Measurements from ENCODE around the gene KPNA5.
"Not testable (repeated sequence)": the region's sequence is repeated elsewhere in the genome, so short reads cannot be mapped to it uniquely, and the experiment has no call there.

KPNA5 gene

GRCh38 chr6:116703888-116704287 lies 22.9 kb downstream of the KPNA5 start:
- not testable (repeated sequence) for DNase-seq (ENCODE audit: low read depth in 2 of 2)

GRCh38 chr6:116705917-116706316 lies 24.9 kb downstream of the KPNA5 start:
- no peak for DNase-seq (ENCODE audit: low read depth in 2 of 2)

- no peak for DNase-seq (ENCODE audit: low read depth in 2 of 2)
Measured at GRCh38 chr6:116714296-116714695, 33.3 kb downstream of the KPNA5 start.

GRCh38 chr6:116714761-116715160 lies 33.8 kb downstream of the KPNA5 start:
- no peak for DNase-seq (ENCODE audit: low read depth in 2 of 2)

GRCh38 chr6:116726947-116727346 lies 45.9 kb downstream of the KPNA5 start:
- no peak for DNase-seq (ENCODE audit: low read depth in 2 of 2)

GRCh38 chr6:116730513-116730912 lies 49.5 kb downstream of the KPNA5 start:
- DNase-seq (ENCODE audit: low read depth in 2 of 2), result no peak

GRCh38 chr6:116737004-116737403 lies 56.0 kb downstream of the KPNA5 start:
- DNase-seq (ENCODE audit: low read depth in 2 of 2), result no peak

GRCh38 chr6:116740486-116740885 lies 59.5 kb downstream of the KPNA5 start:
- not testable (repeated sequence) for DNase-seq (ENCODE audit: low read depth in 2 of 2)

- DNase-seq (ENCODE audit: low read depth in 2 of 2), result no peak
Measured at GRCh38 chr6:116741571-116741970, 60.6 kb downstream of the KPNA5 start.

- no peak for DNase-seq (ENCODE audit: low read depth in 2 of 2)
Measured at GRCh38 chr6:116745176-116745575, 64.2 kb downstream of the KPNA5 start.

GRCh38 chr6:116761779-116762178 lies 80.8 kb downstream of the KPNA5 start:
- DNase-seq (ENCODE audit: low read depth in 2 of 2), result no peak

- DNase-seq (ENCODE audit: low read depth in 2 of 2), result no peak
Measured at GRCh38 chr6:116762235-116762634, 81.2 kb downstream of the KPNA5 start.

- no peak for DNase-seq (ENCODE audit: low read depth in 2 of 2)
Measured at GRCh38 chr6:116763048-116763447, 82.0 kb downstream of the KPNA5 start.

GRCh38 chr6:116763906-116764628 lies 83.1 kb downstream of the KPNA5 start:
- DNase-seq (ENCODE audit: low read depth in 2 of 2), result no peak

GRCh38 chr6:116764629-116764960 lies 83.6 kb downstream of the KPNA5 start:
- no peak for DNase-seq (ENCODE audit: low read depth in 2 of 2)

GRCh38 chr6:116764961-116765841 lies 84.2 kb downstream of the KPNA5 start, which contains the start of gene FAM162B:
Gene FAM162B, minus strand, starts transcription at chr6:116765719. Its CDS starts 143 bp downstream, at chr6:116765576.
- DNase-seq (ENCODE audit: low read depth in 2 of 2), result no peak

GRCh38 chr6:116766506-116767176 lies 85.6 kb downstream of the KPNA5 start:
- DNase-seq (ENCODE audit: low read depth in 2 of 2), result no peak

GRCh38 chr6:116767715-116768114 lies 86.7 kb downstream of the KPNA5 start:
- DNase-seq (ENCODE audit: low read depth in 2 of 2), result no peak

GRCh38 chr6:116772450-116772849 lies 91.4 kb downstream of the KPNA5 start:
- no peak for DNase-seq (ENCODE audit: low read depth in 2 of 2)

- no peak for DNase-seq (ENCODE audit: low read depth in 2 of 2)
Measured at GRCh38 chr6:116773886-116774285, 92.9 kb downstream of the KPNA5 start.

GRCh38 chr6:116779573-116780164 lies 98.7 kb downstream of the KPNA5 start:
- no peak for DNase-seq (ENCODE audit: low read depth in 2 of 2)

GRCh38 chr6:116783852-116784251 lies 102.8 kb downstream of the KPNA5 start:
- DNase-seq (ENCODE audit: low read depth in 2 of 2), result no peak

Data from stimulated activated CD4-positive, alpha-beta T cell treated with anti-CD3 and anti-CD28 coated beads, Interleukin-1b, Interleukin-23, amount 100 ng/mL, for 1 hour (primary cell).